ENCODE data around the gene PSMG2. TPM values are rescaled to one million over a fixed set of nuclear protein-coding genes. Genes with fewer than 3 reads are reported as not detected.
"Not testable (repeated sequence)": the region's sequence is repeated elsewhere in the genome, so short reads cannot be mapped to it uniquely, and the experiment has no call there.

Gene PSMG2
- total RNA-seq, 3 donors from 2014 or later, result 78.7 to 102 (median 83.4) TPM

- Histone ChIP-seq H3K36me3 (no peaks in the 10 kb centered on the region), H3K27me3 (no peaks in the 10 kb centered on the region), H3K4me3 (no peak overlapping the region), H3K9me3 (no peaks in the 10 kb centered on the region), H3K4me1 (no peaks in the 10 kb centered on the region), H3K27ac (no peak overlapping the region)
- DNase-seq (ENCODE audit: low spot score in 2 of 2), result no peak
- intact Hi-C loops (cut with DNase I; ENCODE audit: low total_unique reads), result no loop called here
- TF ChIP-seq CTCF (IDR thresholded peaks at IDR 0.05) (no peak), POLR2A (IDR thresholded peaks at IDR 0.05) (no peak), POLR2AphosphoS5 (IDR thresholded peaks at IDR 0.05) (no peak)
Measured at GRCh38 chr18:12750715-12751502, 48.1 kb downstream of the PSMG2 start.

- intact Hi-C loops (cut with DNase I; ENCODE audit: low total_unique reads), result no loop called here
- no peak overlapping the region for H3K4me3 ChIP-seq
- no peaks in the 10 kb centered on the region for H3K9me3 ChIP-seq
- no peaks in the 10 kb centered on the region for H3K4me1 ChIP-seq
- H3K27ac ChIP-seq, result no peak overlapping the region
- no peaks in the 10 kb centered on the region for H3K36me3 ChIP-seq
- H3K27me3 ChIP-seq, result no peaks in the 10 kb centered on the region
- no peak for DNase-seq (ENCODE audit: low spot score in 2 of 2)
- TF ChIP-seq POLR2A (IDR thresholded peaks at IDR 0.05), result no peak
- no peak for TF ChIP-seq POLR2AphosphoS5 (IDR thresholded peaks at IDR 0.05)
- TF ChIP-seq CTCF (IDR thresholded peaks at IDR 0.05), result no peak
Measured at GRCh38 chr18:12751503-12751884, 48.7 kb downstream of the PSMG2 start.

- Histone ChIP-seq H3K27ac (no peak overlapping the region), H3K4me1 (no peaks in the 10 kb centered on the region), H3K4me3 (no peak overlapping the region), H3K9me3 (no peaks in the 10 kb centered on the region), H3K27me3 (no peaks in the 10 kb centered on the region), H3K36me3 (no peaks in the 10 kb centered on the region)
- no peak for DNase-seq (ENCODE audit: low spot score in 2 of 2)
- intact Hi-C loops (cut with DNase I; ENCODE audit: low total_unique reads), result no loop called here
- TF ChIP-seq POLR2AphosphoS5 (IDR thresholded peaks at IDR 0.05), result no peak
- TF ChIP-seq CTCF (IDR thresholded peaks at IDR 0.05), result no peak
- TF ChIP-seq POLR2A (IDR thresholded peaks at IDR 0.05), result no peak
Measured at GRCh38 chr18:12751891-12752290, 49.0 kb downstream of the PSMG2 start.

- intact Hi-C loops (cut with DNase I; ENCODE audit: low total_unique reads), result no loop called here
- no peak for DNase-seq (ENCODE audit: low spot score in 2 of 2)
- Histone ChIP-seq H3K9me3 (no peaks in the 10 kb centered on the region), H3K27ac (no peak overlapping the region), H3K36me3 (no peaks in the 10 kb centered on the region), H3K4me1 (no peaks in the 10 kb centered on the region), H3K27me3 (no peaks in the 10 kb centered on the region), H3K4me3 (no peak overlapping the region)
- TF ChIP-seq CTCF (IDR thresholded peaks at IDR 0.05) (no peak), POLR2A (IDR thresholded peaks at IDR 0.05) (no peak), POLR2AphosphoS5 (IDR thresholded peaks at IDR 0.05) (no peak)
Measured at GRCh38 chr18:12754511-12754910, 51.7 kb downstream of the PSMG2 start.

GRCh38 chr18:12755606-12756005 is 52.8 kb downstream of the PSMG2 start:
- H3K4me3 ChIP-seq; H3K27me3 ChIP-seq; H3K9me3 ChIP-seq; H3K36me3 ChIP-seq; H3K27ac ChIP-seq; DNase-seq (ENCODE audit: low spot score in 2 of 2); intact Hi-C loops (cut with DNase I; ENCODE audit: low total_unique reads); H3K4me1 ChIP-seq: not testable (repeated sequence)

GRCh38 chr18:12756619-12757239 is 53.9 kb downstream of the PSMG2 start:
- H3K4me1 ChIP-seq; DNase-seq (ENCODE audit: low spot score in 2 of 2); intact Hi-C loops (cut with DNase I; ENCODE audit: low total_unique reads); H3K27ac ChIP-seq; H3K4me3 ChIP-seq; H3K36me3 ChIP-seq; H3K27me3 ChIP-seq; H3K9me3 ChIP-seq: not testable (repeated sequence)

GRCh38 chr18:12758566-12758965 is 55.7 kb downstream of the PSMG2 start:
- H3K9me3 ChIP-seq; H3K36me3 ChIP-seq; H3K27me3 ChIP-seq; intact Hi-C loops (cut with DNase I; ENCODE audit: low total_unique reads); H3K27ac ChIP-seq; DNase-seq (ENCODE audit: low spot score in 2 of 2); H3K4me1 ChIP-seq; H3K4me3 ChIP-seq: not testable (repeated sequence)

Measured in breast epithelium (tissue), 4 donors.